GM19372 (cell line): ENCODE data around the gene BASP1.
"Not testable (repeated sequence)": the region's sequence is repeated elsewhere in the genome, so short reads cannot be mapped to it uniquely, and the experiment has no call there.

Experiments used
- ATAC-seq: cut with Tn5 transposase; IDR thresholded peaks from one replicate; pipeline ENCODE4 v1.9.1; 2021; ENCODE audit warnings: mild to moderate bottlenecking, low read depth, moderate library complexity; ENCODE audit not compliant: unreplicated experiment

The BASP1 gene

DNA sequence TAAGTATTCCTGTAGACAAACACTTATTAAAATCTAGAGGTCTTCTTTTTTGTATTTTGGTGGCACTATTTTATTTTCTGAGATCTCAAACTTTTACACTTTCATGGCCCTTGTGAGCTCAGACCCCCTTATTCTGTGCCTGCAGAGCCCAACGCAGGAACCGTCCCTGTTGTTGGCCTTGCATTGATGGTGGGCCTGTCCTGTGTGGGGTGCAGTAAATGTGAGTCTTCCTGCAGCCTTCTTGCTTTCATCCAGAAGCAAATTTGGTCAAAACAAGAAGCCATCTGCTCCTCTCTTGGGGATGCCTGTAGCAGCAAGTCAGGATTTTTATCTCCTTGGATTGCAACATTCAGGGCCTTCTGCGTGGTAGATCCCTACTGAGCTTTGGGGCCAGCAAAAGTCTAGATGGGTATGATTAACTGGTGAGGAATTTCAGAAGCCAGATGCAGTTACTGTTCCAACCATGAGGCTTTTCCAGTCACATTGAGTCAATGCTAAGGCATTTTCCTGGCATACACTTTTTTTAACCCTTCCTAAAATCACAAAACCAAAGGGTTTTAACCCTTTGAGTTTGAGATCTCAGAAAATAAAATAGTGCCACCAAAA lies 31.7 kb downstream of the BASP1 start:
- no peak for ATAC-seq

DNA sequence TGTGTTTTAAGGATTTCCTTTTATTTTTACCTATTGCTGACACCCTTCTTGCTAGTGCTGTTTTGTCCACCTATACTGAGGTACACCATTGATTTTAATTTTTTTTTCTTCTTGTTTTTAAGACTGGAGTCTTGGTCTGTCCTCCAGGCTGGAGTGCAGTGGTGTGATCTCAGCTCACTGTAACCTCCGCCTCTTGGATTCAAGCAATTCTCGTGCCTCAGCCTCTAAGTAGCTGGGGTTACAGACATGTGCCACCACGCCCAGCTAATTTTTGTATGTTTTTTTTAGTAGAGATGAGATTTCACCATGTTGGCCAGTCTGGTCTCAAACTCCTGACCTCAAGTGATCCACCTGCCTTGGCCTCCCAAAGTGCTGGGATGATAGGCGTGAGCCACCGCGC lies 32.4 kb downstream of the BASP1 start:
- ATAC-seq: not testable (repeated sequence)

DNA sequence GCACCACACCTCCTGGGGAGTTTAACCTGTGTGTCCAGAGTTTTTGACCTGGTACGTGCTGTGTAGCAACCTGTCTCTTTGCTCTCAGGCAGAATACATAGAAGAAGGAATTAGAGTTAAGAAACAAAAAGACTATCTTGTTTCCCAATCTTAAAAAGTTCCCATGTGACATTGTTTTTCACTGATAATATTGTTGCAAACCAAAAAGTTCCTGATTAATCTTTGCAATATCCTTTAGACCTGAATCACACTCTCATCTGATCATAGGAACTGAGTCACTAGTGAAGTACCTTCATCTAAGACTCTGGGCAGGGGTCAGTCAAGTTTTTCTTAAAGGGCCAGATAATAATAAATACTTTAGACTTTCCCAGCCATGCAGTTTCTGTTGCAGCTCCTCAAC lies 35.1 kb downstream of the BASP1 start:
- ATAC-seq: no peak

DNA sequence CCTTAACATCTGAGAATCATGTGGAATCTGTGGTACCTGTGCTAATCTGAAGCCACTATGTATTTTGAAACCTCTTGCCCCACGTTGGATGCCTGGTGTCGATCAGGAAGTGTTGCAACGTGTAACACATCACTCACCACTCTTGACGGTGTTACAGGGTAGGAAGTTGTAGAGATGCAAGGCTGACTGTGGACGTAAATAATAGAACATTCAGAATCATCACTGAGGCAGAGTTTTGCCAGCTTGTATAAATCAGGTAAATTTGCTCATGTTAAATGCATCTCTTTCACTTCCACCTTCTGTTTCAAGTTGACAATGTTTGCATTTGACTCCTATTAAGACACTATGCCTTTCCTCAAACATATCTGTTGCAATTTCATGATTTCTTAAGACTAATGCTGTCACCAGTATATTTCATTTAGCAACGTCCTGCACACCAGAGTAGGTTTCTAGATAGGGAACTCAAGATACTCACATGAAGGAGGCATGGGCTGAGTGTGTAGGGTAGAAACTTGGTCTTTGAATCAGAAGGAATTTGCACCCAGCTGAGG lies 38.1 kb downstream of the BASP1 start:
- ATAC-seq: peak; percentile 43

DNA sequence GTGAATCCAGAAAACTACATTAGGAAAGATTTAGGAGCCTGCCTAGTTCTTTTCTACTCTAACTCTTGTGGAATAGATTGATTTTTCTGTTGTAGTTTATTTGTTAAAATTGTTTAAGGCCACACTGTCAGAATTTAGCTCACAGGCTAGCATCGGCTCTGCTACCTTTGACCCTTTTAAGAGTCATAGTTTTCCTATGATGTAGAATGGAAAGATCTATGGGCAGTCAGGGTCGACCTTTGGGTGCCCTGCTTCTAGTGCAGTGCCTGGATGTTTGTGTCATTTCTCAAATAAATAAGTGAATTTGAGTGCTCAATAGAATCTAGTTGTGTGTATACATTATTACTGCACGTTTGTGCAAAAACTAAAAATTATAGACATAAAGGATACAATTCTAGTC lies 38.7 kb downstream of the BASP1 start:
- ATAC-seq: no peak

DNA sequence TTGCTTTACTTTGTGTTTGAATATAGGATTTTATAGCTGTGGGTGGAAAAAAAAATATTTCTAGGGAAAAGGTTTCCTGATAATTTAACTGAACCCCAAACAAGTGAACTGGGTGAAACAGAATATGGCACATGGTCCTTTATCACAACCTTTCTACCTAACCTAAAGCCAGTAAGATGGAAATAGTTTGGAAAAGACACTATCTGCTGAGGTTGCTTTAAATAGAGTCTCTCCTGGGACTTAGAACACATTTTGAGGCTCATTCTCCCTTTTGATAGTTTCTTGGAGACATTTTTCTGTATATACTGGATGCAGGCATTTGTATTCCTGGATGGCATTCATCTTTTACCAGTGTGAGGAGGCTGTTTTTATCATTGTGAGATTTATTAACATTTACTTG lies 39.4 kb downstream of the BASP1 start:
- no peak for ATAC-seq

DNA sequence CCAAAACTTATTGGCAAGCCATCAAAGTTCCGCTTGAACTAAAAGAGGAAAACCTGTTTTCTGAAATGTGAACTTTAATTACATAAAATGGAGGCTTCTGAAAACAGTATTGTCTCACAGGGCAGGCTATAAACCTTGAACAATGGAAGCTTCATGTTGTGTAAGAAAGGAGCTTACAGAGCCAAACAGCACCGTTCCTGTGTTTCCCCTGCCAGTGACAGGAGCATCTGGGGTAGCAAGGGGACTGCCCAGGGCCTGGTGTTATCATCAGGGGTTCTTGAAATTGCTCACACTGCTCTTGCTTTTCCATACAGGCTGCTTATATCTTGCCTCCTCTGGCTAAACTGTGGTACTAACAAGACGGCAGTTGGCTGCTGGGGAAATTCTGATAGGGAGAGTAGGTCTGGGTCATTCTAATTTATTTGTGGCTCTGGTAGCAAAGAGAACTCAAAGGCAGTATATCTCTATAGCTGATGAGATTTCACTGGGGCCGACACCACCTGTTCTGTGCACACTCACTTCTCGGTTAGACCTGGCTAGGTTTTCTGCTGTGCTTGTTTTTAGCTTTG lies 40.4 kb downstream of the BASP1 start:
- ATAC-seq: peak; percentile 79

DNA sequence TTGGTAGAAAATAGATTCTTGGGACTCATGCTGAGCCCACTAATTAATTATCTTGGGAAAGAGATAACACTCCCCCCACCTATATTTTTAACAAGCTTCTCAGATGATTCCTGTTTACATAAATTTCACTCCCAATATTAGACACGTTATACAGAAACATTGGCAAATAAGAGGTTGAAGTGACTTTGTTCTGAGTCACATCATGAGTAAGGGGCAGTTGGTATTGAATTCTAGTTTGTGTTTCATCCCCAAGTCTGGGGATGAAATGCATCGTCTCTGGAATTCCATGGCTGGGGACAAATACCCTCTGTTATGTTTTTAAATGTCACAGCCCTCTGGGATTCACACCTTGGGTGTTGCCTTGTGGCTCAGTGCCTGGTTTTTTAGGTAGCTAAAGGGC lies 41.0 kb downstream of the BASP1 start:
- ATAC-seq: no peak

DNA sequence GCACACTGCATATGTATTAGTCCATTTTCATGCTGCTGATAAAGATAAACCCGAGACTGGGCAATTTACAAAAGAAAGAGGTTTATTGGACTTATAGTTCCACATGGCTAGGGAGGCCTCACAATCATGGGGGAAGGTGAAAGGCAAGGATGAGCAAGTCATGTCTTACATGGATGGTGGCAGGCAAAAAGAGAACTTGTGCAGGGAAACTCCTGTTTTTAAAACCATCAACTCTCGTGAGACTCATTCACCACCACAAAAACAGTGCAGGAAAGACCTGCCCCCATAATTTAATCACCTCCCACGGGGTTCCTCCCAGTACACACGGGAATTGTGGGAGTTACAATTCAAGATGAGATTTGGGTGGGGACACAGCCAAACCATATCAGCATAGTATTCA lies 41.6 kb downstream of the BASP1 start:
- not testable (repeated sequence) for ATAC-seq

DNA sequence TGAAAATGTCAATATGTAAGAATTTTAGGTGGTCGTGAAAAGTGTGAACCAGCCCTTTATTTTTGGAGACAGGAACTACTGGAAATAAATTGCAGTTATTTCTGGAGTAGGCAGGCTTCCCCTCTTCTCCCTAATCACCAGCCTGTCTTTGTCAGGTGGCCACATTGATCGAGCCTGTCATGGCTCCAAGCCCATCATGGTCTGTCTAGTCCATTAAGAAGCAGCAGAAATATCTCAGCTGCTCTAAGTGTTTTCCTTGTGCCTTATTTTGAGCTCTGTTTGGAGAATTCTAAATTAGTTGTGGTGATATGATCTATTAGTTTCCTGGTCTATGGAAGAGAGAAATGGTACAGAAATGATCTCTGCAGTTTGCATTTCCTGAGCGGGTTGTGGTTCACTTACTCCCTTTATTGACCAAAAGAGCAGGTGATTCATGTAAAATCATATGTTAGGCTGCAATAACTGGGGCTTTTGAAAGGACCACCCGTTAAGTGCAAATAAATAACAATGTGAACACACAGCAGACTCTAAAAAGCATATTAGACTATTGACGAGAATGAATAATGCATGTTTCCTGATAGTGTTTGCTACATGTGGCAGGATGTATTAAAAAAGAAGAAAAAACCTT lies 42.3 kb downstream of the BASP1 start:
- ATAC-seq: no peak

DNA sequence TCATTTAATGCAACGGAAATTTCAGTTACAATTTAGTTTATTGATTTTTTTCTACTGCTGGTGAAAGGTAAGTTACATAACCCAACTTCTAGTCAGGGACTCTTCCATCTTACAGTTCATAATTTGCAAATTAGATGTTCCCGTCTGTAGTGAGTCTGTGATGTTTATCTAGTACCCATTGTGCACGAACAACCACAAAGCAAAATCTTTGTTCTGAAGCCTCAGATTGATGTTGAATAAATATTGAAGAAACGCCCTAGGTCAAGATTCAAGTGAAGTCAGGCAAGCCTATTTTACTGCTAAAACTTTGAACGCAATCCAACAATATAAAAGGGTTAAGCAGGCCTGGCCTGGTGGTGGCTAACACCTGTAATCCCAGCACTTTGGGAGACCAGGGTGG lies 43.1 kb downstream of the BASP1 start:
- ATAC-seq: no peak

DNA sequence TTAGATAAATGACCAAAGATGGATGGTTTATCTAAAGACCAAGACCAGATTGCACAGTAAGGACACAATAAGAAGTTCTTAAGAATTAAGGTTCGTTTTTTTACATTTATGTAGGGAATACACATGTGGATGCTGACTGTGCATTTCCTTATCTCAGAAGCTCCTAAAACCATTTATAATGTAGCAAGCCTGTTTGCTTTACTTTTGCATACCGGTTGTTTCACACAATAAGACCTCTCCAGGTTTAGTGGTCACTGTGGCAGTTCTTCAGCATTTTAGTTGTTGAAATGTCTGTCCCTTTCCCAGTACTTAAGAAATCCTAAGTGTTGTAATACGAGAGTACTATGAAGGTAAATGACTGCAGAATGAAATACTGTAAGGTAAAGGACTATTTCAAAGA lies 43.6 kb downstream of the BASP1 start:
- no peak for ATAC-seq

DNA sequence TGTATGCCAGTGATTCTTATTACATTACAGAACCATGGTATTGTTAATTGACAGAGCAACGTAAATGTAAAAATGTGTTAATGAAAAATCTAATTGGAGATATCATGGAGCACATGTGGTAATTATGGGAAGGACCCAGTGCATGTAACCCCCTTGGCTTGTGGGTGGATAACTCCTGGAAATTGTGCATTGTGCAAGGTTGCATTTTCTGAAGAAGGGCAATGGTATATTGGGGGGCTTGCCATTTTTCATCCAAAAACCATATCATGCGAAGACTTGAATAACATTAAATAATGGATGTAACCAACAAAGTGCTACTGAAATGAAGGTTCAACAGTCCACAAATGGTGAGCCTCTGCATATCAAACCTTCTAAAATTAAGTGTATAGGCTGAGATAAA lies 47.6 kb downstream of the BASP1 start:
- ATAC-seq: no peak

DNA sequence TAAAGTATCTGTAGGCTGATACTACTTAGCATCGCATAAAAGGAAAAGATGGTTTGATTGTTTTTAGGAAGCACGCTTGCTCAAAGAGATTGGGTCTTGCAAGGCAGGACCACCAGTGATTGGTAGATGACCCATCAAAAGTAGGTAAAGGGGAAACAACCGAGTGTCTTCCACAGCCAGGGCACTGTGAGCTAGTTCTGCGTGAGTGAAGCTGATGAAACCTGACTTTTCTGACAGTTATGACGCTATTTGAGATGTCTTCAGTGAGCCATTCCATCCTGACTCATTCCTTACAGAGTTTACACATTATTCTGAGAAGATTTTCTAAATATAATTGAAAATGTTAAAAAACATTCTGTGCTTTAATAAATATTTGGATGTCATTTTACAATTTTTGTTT lies 49.7 kb downstream of the BASP1 start:
- ATAC-seq: no peak

DNA sequence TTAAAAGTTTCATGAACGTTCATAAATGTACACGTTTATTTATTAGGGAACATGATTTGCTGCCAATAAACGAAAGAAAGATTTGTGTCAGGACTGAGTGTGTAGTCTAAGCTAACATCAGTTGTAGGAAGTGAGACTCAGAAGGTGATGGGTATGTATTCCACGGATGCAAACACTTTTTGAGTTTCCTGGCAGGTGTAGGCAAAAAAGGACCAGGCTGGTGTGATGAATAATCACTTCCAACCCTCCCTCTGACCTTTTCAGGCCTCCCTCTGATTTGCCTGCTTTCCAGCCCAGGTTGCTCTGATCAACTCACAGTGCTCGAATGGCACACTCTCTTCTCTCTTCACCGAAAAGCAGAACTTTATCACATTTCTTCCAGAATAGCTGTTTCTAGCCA lies 51.8 kb downstream of the BASP1 start:
- ATAC-seq: peak; percentile 69

DNA sequence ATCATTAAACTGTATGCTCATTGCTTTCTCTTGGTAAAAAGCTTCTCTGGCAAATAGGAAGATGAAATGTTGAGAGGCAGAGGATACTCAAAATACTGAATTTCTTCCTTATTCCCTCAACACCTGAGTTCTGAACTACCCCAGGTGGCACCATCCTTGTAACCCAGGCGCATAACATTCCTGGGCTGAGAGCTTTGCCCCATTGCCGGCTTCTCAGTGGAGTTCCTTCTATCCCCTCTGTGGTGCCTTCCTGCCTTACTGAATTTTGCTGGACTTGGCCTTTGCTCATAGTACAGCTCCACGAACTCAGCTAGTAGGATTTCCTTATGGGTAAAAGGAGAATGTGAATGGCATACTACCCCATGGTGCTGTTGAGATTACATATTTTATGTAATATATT lies 54.7 kb downstream of the BASP1 start:
- no peak for ATAC-seq

DNA sequence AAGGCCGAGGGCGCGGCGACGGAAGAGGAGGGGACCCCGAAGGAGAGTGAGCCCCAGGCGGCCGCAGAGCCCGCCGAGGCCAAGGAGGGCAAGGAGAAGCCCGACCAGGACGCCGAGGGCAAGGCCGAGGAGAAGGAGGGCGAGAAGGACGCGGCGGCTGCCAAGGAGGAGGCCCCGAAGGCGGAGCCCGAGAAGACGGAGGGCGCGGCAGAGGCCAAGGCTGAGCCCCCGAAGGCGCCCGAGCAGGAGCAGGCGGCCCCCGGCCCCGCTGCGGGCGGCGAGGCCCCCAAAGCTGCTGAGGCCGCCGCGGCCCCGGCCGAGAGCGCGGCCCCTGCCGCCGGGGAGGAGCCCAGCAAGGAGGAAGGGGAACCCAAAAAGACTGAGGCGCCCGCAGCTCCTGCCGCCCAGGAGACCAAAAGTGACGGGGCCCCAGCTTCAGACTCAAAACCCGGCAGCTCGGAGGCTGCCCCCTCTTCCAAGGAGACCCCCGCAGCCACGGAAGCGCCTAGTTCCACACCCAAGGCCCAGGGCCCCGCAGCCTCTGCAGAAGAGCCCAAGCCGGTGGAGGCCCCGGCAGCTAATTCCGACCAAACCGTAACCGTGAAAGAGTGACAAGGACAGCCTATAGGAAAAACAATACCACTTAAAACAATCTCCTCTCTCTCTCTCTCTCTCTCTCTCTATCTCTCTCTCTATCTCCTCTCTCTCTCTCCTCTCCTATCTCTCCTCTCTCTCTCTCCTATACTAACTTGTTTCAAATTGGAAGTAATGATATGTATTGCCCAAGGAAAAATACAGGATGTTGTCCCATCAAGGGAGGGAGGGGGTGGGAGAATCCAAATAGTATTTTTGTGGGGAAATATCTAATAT lies 58.1 kb downstream of the BASP1 start:
- no peak for ATAC-seq

DNA sequence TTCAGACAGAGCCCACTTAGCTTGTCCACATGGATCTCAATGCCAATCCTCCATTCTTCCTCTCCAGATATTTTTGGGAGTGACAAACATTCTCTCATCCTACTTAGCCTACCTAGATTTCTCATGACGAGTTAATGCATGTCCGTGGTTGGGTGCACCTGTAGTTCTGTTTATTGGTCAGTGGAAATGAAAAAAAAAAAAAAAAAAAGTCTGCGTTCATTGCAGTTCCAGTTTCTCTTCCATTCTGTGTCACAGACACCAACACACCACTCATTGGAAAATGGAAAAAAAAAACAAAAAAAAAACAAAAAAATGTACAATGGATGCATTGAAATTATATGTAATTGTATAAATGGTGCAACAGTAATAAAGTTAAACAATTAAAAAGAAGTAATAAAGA lies 59.0 kb downstream of the BASP1 start:
- peak; percentile 62 for ATAC-seq

DNA sequence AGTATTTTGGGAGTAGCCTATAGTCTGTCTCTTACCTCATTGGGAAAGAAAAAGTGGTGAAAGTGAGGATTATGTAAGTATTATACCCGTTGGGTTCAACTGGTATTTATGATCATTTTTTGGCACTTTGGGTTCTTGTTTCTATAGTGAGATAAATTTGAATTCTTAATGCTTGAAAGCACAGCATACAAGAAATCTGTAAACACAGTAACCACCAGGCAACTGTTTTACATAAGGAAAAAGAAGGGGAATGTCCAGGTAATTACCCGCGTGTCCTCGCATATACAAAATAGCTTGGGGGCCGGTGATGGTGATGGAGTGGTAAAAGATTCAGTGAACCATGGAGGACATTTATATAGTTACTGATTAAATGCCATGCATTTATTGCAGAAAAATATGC lies 60.5 kb downstream of the BASP1 start:
- peak; percentile 27 for ATAC-seq

DNA sequence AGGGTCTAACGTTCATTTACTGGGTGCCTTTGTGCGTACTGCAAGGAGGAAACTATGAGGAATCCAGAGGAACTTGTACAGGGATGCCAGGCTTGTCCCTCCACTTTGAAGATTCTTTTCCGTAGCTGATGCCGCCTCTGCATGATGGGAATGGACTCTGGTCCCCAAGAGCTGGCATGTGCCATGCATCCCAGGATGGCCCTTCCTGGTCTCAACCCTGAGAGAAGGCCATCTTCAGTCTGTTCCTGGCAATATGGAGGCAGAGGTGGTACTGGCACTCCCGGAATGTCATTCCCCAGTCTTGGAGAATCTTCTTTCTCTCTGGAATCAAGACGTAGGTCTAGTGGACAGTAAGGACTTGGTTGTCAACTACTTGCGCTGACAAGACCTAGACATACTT lies 61.5 kb downstream of the BASP1 start:
- no peak for ATAC-seq

DNA sequence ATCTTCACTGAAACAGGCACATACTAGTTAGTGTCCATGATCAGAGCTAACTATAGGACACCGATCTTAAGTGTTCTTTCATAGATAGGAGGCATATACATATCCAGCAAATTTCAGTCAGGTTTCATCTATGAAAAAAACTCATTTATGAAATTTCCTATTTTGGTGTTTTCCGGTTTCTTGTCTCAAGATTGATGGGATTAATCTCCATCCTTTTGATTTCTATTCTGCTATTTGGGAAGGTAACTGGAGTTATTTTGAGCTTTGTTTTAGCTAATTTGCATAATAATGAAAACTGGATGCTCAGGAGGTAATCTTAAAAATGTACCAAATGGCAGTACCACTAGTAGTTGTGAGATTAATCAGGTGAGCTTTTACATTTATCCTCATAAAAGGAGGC lies 62.1 kb downstream of the BASP1 start:
- no peak for ATAC-seq
